ENCODE data around the gene ATP11A. TPM values are rescaled to one million over a fixed set of nuclear protein-coding genes. Genes with fewer than 3 reads are reported as not detected.

ATP11A gene
- total RNA-seq, 1 experiment from 2014 or later, result 80.4 TPM

GRCh38 chr13:112674412-112675365, 15.1 kb upstream of the ATP11A start:
- no TSS peak for BruUV-seq (replicated peaks)
- H3K9ac ChIP-seq (ENCODE audit: low read length), result no peak overlapping the region
- no peak overlapping the region for H3K4me3 ChIP-seq (replicated peaks in 1 of 2; ENCODE audit: low read depth in 1 of 2, low read length in 2 of 2)
- POLR2A ChIA-PET, result no interaction called here
- ATAC-seq (no peak), DNase-seq (ENCODE audit: low read depth, low spot score) (no peak)
- RAD21 ChIA-PET (ENCODE audit: low non-redundant PET in 1 of 2, low total read pairs in 2 of 2, uncharacterized antibody in 2 of 2, unreplicated experiment in 2 of 2), result no interaction called here
- TF ChIP-seq FOSL1 (IDR thresholded peaks at IDR 0.05; ENCODE audit: low read depth), result no peak
- TF ChIP-seq MAX (IDR thresholded peaks at IDR 0.05), result no peak
- TF ChIP-seq SRF (IDR thresholded peaks at IDR 0.05; ENCODE audit: low read depth), result no peak
- TF ChIP-seq ZFX (IDR thresholded peaks at IDR 0.05), result no peak
- TF ChIP-seq EZH2 (IDR thresholded peaks at IDR 0.05), result no peak
- TF ChIP-seq SIN3A (IDR thresholded peaks at IDR 0.05; ENCODE audit: low read depth), result no peak
- no peak for TF ChIP-seq EZH2phosphoT487 (IDR thresholded peaks at IDR 0.05; ENCODE audit: borderline replicate concordance)
- no peak for TF ChIP-seq ELF1 (IDR thresholded peaks at IDR 0.05; ENCODE audit: borderline replicate concordance, low read depth)
- TF ChIP-seq REST (IDR thresholded peaks at IDR 0.05; ENCODE audit: low read depth), result no peak
- TF ChIP-seq ZBTB33 (IDR thresholded peaks at IDR 0.05; ENCODE audit: extremely low read depth, insufficient replicate concordance, low read length), result no peak
- TF ChIP-seq CTCF (IDR thresholded peaks at IDR 0.05 in 2 of 3, conservative IDR thresholded peaks at IDR 0.05 in 1 of 3; ENCODE audit: borderline replicate concordance in 1 of 3, insufficient read depth in 1 of 3, low read depth in 2 of 3, low read length in 2 of 3), result no peak
- no peak for TF ChIP-seq JUND (IDR thresholded peaks at IDR 0.05)
- no peak for TF ChIP-seq CEBPB (IDR thresholded peaks at IDR 0.05; ENCODE audit: low read depth)
- no peak for TF ChIP-seq ZNF274 (IDR thresholded peaks at IDR 0.05; ENCODE audit: low read depth, low read length)
- TF ChIP-seq YY1 (IDR thresholded peaks at IDR 0.05; ENCODE audit: extremely low read depth, insufficient replicate concordance, low read depth, low read length), result no peak
- TF ChIP-seq POLR2AphosphoS5 (IDR thresholded peaks at IDR 0.05; ENCODE audit: low read depth, low read length), result no peak
- no peaks in the 10 kb centered on the region for H4K20me1 ChIP-seq (ENCODE audit: insufficient read depth)
- H3K4me1 ChIP-seq (ENCODE audit: control insufficient read depth in 1 of 2, insufficient read depth in 2 of 2, low read length in 2 of 2), result no peaks in the 10 kb centered on the region
- no peaks in the 10 kb centered on the region for H3K9me3 ChIP-seq (ENCODE audit: control insufficient read depth in 1 of 2, insufficient read depth in 1 of 2, low read depth in 1 of 2, low read length in 2 of 2)
- no peaks in the 10 kb centered on the region for H3K27me3 ChIP-seq (ENCODE audit: insufficient read depth, low read length)
- H3K36me3 ChIP-seq (ENCODE audit: control insufficient read depth in 1 of 2, insufficient read depth in 2 of 2, low read length in 2 of 2), result no peaks in the 10 kb centered on the region
- no peak overlapping the region for H3K27ac ChIP-seq (ENCODE audit: low read depth, low read length)
- CTCF ChIA-PET, result no interaction called here
- H2AFZ ChIP-seq (ENCODE audit: low read depth, low read length, poor library complexity, severe bottlenecking), result no peak overlapping the region
- no peaks in the 10 kb centered on the region for H3K79me2 ChIP-seq (ENCODE audit: insufficient read depth, low read length)
- H3K9me2 ChIP-seq (ENCODE audit: insufficient read depth), result no peaks in the 10 kb centered on the region
- H3K4me2 ChIP-seq (ENCODE audit: low read length), result no peak overlapping the region
- intact Hi-C loops (cut with micrococcal nuclease), result no loop called here

Measured in HCT116 (cell line).